ENCODE data around the gene CIC. TPM values are rescaled to one million over a fixed set of nuclear protein-coding genes. Genes with fewer than 3 reads are reported as not detected.

CIC gene
- total RNA-seq, 1 experiment from 2014 or later = 60.7 TPM

- Histone ChIP-seq H3K4me2 (no peak overlapping the region), H3K79me2 (ENCODE audit: low read depth) (0 out of 2 replicates have a peak, but pooled peaks cover under 1% of the 10 kb centered on the region), H3K4me1 (replicated peaks; ENCODE audit: insufficient read depth) (no peaks in the 10 kb centered on the region), H3K4me3 (no peak overlapping the region), H3K27me3 (ENCODE audit: insufficient read depth, low read depth) (no peaks in the 10 kb centered on the region), H3K9me2 (ENCODE audit: insufficient read depth) (no peaks in the 10 kb centered on the region), H3F3A (ENCODE audit: insufficient read depth, low read depth) (peaks cover 7% of the 10 kb centered on the region; the same call in 1 of the 2 replicates), H4K20me1 (ENCODE audit: insufficient read depth) (peaks cover 2% of the 10 kb centered on the region; the same call in 1 of the 2 replicates), H3K9me3 (ENCODE audit: insufficient read depth, low read depth) (no peaks in the 10 kb centered on the region), H3K36me3 (ENCODE audit: low read depth) (no peaks in the 10 kb centered on the region), H3K27ac (no peak overlapping the region), H2AFZ (no peak overlapping the region)
- intact Hi-C loops (cut with micrococcal nuclease; ENCODE audit: unreplicated experiment) = no loop called here
- POLR2A ChIA-PET (ENCODE audit: unreplicated experiment) = no interaction called here
- CTCF ChIA-PET = no interaction called here
- TF ChIP-seq EZH2 (IDR thresholded peaks at IDR 0.05; ENCODE audit: low read depth) = no peak
- TF ChIP-seq, protein P1, sequence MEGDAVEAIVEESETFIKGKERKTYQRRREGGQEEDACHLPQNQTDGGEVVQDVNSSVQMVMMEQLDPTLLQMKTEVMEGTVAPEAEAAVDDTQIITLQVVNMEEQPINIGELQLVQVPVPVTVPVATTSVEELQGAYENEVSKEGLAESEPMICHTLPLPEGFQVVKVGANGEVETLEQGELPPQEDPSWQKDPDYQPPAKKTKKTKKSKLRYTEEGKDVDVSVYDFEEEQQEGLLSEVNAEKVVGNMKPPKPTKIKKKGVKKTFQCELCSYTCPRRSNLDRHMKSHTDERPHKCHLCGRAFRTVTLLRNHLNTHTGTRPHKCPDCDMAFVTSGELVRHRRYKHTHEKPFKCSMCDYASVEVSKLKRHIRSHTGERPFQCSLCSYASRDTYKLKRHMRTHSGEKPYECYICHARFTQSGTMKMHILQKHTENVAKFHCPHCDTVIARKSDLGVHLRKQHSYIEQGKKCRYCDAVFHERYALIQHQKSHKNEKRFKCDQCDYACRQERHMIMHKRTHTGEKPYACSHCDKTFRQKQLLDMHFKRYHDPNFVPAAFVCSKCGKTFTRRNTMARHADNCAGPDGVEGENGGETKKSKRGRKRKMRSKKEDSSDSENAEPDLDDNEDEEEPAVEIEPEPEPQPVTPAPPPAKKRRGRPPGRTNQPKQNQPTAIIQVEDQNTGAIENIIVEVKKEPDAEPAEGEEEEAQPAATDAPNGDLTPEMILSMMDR (conservative IDR thresholded peaks at IDR 0.05) = peak; percentile 67
- no TSS peak for BruUV-seq (replicated peaks)
- DNase-seq = peak in 1 of 2 experiments; percentile 39
Observed at GRCh38 chr19:42290523-42291434, 21.7 kb downstream of the CIC start.

DNA sequence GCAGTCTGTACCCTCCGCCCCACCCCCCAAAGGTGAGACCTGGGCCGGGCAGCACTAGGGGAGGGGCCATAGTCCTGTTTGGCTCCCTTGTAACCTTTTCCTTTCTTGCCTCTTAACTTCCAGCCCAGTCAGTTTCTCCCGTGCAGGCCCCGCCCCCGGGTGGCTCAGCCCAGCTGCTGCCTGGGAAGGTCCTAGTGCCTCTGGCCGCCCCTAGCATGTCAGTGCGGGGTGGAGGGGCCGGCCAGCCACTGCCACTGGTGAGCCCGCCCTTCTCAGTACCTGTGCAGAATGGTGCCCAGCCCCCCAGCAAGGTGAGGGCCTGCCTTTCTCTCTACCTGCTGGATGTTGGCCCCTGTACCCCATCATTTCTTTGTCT lies 22.4 kb downstream of the CIC start:
- no peaks in the 10 kb centered on the region for H3K79me2 ChIP-seq (ENCODE audit: low read depth)
- H3K4me2 ChIP-seq = no peak overlapping the region
- H3K9me2 ChIP-seq (ENCODE audit: insufficient read depth) = no peaks in the 10 kb centered on the region
- no peak overlapping the region for H3K4me3 ChIP-seq
- no peak overlapping the region for H3K27ac ChIP-seq
- DNase-seq = no peak
- intact Hi-C loops (cut with micrococcal nuclease; ENCODE audit: unreplicated experiment) = no loop called here
- no peaks in the 10 kb centered on the region for H3K36me3 ChIP-seq (ENCODE audit: low read depth)
- no peak overlapping the region for H2AFZ ChIP-seq
- TF ChIP-seq, protein P1 (conservative IDR thresholded peaks at IDR 0.05) = no peak
- TF ChIP-seq EZH2 (IDR thresholded peaks at IDR 0.05; ENCODE audit: low read depth) = no peak
- no peaks in the 10 kb centered on the region for H3K9me3 ChIP-seq (ENCODE audit: insufficient read depth, low read depth)
- H3K27me3 ChIP-seq (ENCODE audit: insufficient read depth, low read depth) = no peaks in the 10 kb centered on the region
- no peaks in the 10 kb centered on the region for H3K4me1 ChIP-seq (replicated peaks; ENCODE audit: insufficient read depth)
- peaks cover 5% of the 10 kb centered on the region; the same call in 1 of the 2 replicates for H3F3A ChIP-seq (ENCODE audit: insufficient read depth, low read depth)
- no peaks in the 10 kb centered on the region for H4K20me1 ChIP-seq (ENCODE audit: insufficient read depth)
- no TSS peak for BruUV-seq (replicated peaks)
- CTCF ChIA-PET = no interaction called here
- POLR2A ChIA-PET (ENCODE audit: unreplicated experiment) = no interaction called here

GRCh38 chr19:42292042-42292960 lies 23.2 kb downstream of the CIC start:
- H3K27me3 ChIP-seq (ENCODE audit: insufficient read depth, low read depth) = no peaks in the 10 kb centered on the region
- ChIA-PET CTCF (no interaction called here), POLR2A (ENCODE audit: unreplicated experiment) (no interaction called here)
- intact Hi-C loops (cut with micrococcal nuclease; ENCODE audit: unreplicated experiment) = no loop called here
- H3K36me3 ChIP-seq (ENCODE audit: low read depth) = no peaks in the 10 kb centered on the region
- H3K79me2 ChIP-seq (ENCODE audit: low read depth) = no peaks in the 10 kb centered on the region
- H3K4me1 ChIP-seq (replicated peaks; ENCODE audit: insufficient read depth) = no peaks in the 10 kb centered on the region
- no peak overlapping the region for H3K4me3 ChIP-seq
- H3F3A ChIP-seq (ENCODE audit: insufficient read depth, low read depth) = peaks cover 5% of the 10 kb centered on the region; the same call in 1 of the 2 replicates
- H3K9me3 ChIP-seq (ENCODE audit: insufficient read depth, low read depth) = no peaks in the 10 kb centered on the region
- H2AFZ ChIP-seq = no peak overlapping the region
- no peak overlapping the region for H3K27ac ChIP-seq
- no peaks in the 10 kb centered on the region for H4K20me1 ChIP-seq (ENCODE audit: insufficient read depth)
- H3K4me2 ChIP-seq = no peak overlapping the region
- TF ChIP-seq, protein P1 (conservative IDR thresholded peaks at IDR 0.05) = no peak
- TF ChIP-seq EZH2 (IDR thresholded peaks at IDR 0.05; ENCODE audit: low read depth) = no peak
- no peaks in the 10 kb centered on the region for H3K9me2 ChIP-seq (ENCODE audit: insufficient read depth)
- no TSS peak for BruUV-seq (replicated peaks)
- DNase-seq = no peak
